ENCODE data around the gene NT5DC1. TPM values are rescaled to one million over a fixed set of nuclear protein-coding genes. Genes with fewer than 3 reads are reported as not detected.

NT5DC1 gene
- total RNA-seq, 2 experiments from 2014 or later = 20.5 to 58.8 TPM

DNA sequence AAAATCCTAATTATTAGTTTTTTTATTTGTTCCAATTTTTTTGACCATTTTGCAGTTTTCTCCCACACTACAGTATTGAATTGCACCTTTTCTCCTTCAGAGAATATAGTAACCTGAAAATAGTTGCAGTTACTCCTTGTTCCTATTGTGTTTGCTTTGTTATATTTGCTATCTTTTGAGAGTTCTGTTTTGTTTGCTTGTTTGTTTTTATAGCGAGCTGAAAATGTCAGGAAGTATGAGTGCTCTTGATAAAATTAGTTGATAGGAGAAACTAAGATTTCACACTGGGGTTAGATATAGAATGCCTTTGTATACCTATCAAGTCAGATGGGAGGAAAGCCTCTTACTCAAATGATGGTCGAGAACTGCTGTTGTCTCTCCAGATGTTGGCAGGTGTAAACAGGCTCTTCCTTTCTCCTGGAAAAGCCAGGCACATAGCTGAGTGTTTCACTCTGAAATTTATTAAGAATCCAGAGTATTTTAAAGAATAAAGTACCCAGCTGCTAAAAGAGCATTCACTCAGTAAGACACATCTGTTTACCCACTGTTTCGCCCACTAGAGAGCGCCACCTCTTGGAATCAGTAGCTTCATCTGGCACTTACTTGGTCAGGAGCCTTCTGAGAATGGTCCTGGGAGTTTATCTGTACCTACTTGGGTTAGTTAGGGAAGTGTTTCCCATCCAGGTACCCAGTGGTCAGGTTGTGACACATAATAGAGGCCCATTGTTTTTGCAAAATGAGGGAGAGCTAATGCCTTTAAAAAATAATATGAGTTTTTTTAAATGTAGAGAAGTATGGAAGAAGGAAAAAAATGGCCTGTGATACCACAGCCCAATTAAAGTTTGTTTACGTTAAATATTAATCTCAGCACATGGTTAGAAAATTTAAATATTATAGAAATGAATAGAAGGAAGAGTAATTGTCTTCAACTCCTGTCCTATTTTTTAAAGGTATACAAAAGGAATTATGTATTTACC lies 11.2 kb downstream of the NT5DC1 start:
- H3K9me2 ChIP-seq (ENCODE audit: insufficient read depth, low read length) = no peaks in the 10 kb centered on the region
- no peaks in the 10 kb centered on the region for H3K79me2 ChIP-seq (ENCODE audit: insufficient read depth, low read depth, low read length)
- ChIA-PET CTCF (ENCODE audit: unreplicated experiment) (interaction anchor here (1.3 to 2.1 kb wide), 3 partner anchors 9 to 17 kb away, joined by 3 to 10 read pairs (median 3); partner anchors contain the start of gene NT5DC1), POLR2A (interaction anchor here (0.9 to 1.7 kb wide), 6 partner anchors 9 to 84 kb away, joined by 3 to 5 read pairs (median 4); partner anchors contain the start of gene NT5DC1)
- no peak overlapping the region for H3K4me3 ChIP-seq (ENCODE audit: low read depth, low read length, poor library complexity, severe bottlenecking)
- H3K36me3 ChIP-seq (ENCODE audit: insufficient read depth, low read length) = peaks cover 67% of the 10 kb centered on the region
- peak; percentile 47 for DNase-seq (ENCODE audit: low spot score)
- no peaks in the 10 kb centered on the region for H3K9me3 ChIP-seq (ENCODE audit: low read length)
- H3K27ac ChIP-seq (ENCODE audit: low read depth, low read length, poor library complexity, severe bottlenecking) = no peak overlapping the region
- intact Hi-C loops (cut with micrococcal nuclease; ENCODE audit: unreplicated experiment) = no loop called here
- H3K4me2 ChIP-seq (ENCODE audit: low read length) = no peak overlapping the region
- H3K4me1 ChIP-seq (ENCODE audit: insufficient read depth, low read length, poor library complexity, severe bottlenecking) = no peaks in the 10 kb centered on the region
- no peak overlapping the region for H2AFZ ChIP-seq (ENCODE audit: low read length)
- no peak for TF ChIP-seq EZH2phosphoT487 (IDR thresholded peaks at IDR 0.05; ENCODE audit: borderline replicate concordance, low read depth, low read length)
- TF ChIP-seq CTCF (conservative IDR thresholded peaks at IDR 0.05; ENCODE audit: low read length) = peak; percentile 89
- BruUV-seq (replicated peaks) = no TSS peak
- H4K20me1 ChIP-seq (ENCODE audit: insufficient read depth, low read length) = no peaks in the 10 kb centered on the region

- Histone ChIP-seq H4K20me1 (ENCODE audit: insufficient read depth, low read length) (no peaks in the 10 kb centered on the region), H3K9me3 (ENCODE audit: low read length) (no peaks in the 10 kb centered on the region), H3K4me3 (ENCODE audit: low read depth, low read length, poor library complexity, severe bottlenecking) (no peak overlapping the region), H3K36me3 (ENCODE audit: insufficient read depth, low read length) (peaks cover 81% of the 10 kb centered on the region), H3K9me2 (ENCODE audit: insufficient read depth, low read length) (no peaks in the 10 kb centered on the region), H3K4me2 (ENCODE audit: low read length) (no peak overlapping the region), H3K27ac (ENCODE audit: low read depth, low read length, poor library complexity, severe bottlenecking) (no peak overlapping the region), H3K79me2 (ENCODE audit: insufficient read depth, low read depth, low read length) (no peaks in the 10 kb centered on the region), H3K4me1 (ENCODE audit: insufficient read depth, low read length, poor library complexity, severe bottlenecking) (no peaks in the 10 kb centered on the region), H2AFZ (ENCODE audit: low read length) (no peak overlapping the region)
- ChIA-PET CTCF (ENCODE audit: unreplicated experiment) (interaction anchor here (1.0 to 2.1 kb wide), 3 partner anchors 8 to 12 kb away, joined by 3 to 10 read pairs (median 3); partner anchors contain the start of gene NT5DC1), POLR2A (interaction anchor here (0.5 to 1.7 kb wide), 4 partner anchors 11 to 161 kb away, joined by 3 to 5 read pairs (median 4); partner anchors contain the start of gene NT5DC1)
- no peak for DNase-seq (ENCODE audit: low spot score)
- intact Hi-C loops (cut with micrococcal nuclease; ENCODE audit: unreplicated experiment) = no loop called here
- TF ChIP-seq EZH2phosphoT487 (IDR thresholded peaks at IDR 0.05; ENCODE audit: borderline replicate concordance, low read depth, low read length) (no peak), CTCF (conservative IDR thresholded peaks at IDR 0.05; ENCODE audit: low read length) (no peak)
- no TSS peak for BruUV-seq (replicated peaks)
Observed at GRCh38 chr6:116113386-116113785, 12.7 kb downstream of the NT5DC1 start.
